Colon (tissue), 2 donors: ENCODE measurements around the gene KANK4.
"Not testable (repeated sequence)": the region's sequence is repeated elsewhere in the genome, so short reads cannot be mapped to it uniquely, and the experiment has no call there.

Experiments
- FAIRE-seq: peaks from 2 replicates; lab custom pipeline; 2012; peaks lifted over from hg19 to GRCh38; lab: Jason Lieb, UNC
- donor health status: control.
- donor health status: control.

The KANK4 gene

DNA sequence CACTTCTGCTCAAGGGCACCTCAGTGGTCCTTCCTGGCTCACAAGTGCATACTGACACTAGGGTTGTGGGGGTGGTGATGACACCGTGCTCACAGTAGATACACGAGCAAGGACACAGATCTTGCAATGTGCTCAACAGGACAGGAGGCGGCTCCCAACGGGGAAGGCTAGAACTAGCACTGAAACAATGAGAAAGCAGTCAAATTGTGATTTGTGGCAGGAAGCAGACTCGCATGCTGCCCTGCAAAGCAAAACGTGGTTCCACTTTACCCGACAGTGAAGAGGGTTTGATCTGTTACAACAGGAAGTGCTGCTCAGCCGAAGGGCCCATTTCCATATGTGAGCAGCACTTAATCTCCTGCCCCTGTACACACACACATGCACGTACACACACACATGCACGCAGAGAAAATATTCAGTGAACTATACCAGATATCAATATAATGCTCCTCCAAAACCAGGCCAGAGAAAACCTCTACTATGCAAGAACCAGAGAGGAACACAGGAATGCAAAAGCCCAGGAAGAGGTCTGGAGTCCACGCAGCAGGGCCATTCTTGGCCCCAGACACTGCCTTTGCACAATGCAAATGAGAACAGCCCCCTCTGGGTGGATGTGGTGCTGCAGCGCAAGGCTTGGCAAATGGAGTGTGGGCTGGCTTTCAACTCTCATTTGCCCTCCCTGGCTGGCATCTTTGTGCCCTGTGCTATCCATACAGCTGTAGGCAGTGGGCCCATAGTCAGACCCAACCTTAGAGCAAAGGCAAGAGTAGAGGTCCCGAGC is 47.1 kb downstream of the KANK4 start:
- FAIRE-seq, result no peak

DNA sequence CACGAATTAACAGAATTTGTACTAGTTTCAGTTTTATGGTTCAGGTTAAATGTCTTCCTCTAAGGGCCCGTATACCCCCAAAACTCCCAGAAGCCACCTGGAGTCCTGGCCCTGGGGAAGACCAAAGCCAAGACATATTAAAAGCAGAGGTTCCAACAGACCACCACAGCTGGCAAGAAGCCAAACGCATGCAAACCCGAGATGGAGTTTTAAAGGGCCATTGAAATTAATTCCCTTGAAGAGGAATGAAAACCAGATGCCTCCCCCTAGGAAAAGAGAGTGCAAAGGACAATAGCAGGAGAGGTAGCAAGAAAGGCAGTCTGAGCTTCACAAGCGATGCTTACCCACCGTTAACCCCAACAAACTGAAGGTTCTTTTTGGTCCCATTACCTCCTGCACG is 48.1 kb downstream of the KANK4 start:
- FAIRE-seq, result no peak

DNA sequence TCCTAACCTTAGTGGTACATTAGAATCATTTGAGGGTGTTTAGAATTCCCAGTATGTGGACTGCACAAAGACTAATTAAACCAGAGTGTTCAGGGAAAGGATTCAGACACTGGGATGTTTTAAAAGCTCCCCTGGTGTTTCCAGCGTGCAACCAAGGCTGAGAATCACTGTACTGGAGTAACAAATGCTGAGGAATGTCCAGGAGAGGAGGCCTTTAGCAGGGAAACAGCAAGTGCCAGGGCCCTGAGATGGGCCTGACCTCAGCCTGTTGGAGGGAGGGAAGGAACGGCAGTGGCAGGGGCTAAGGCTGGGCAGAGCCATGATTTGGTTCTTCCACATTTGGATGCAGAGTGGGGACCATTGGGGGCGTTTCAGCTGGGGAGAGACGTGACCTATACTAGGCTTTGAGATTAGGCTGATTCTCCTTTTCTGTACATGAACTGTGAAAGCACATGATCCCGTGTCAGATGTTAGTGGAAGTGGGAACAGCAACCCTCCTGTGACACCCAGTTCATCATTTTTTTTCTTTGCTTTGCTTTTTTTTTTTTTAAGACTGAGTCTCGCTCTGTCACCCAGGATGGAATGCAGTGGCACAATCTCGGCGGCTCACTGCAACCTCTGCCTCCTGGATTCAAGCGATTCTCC is 49.3 kb downstream of the KANK4 start:
- FAIRE-seq, result no peak

DNA sequence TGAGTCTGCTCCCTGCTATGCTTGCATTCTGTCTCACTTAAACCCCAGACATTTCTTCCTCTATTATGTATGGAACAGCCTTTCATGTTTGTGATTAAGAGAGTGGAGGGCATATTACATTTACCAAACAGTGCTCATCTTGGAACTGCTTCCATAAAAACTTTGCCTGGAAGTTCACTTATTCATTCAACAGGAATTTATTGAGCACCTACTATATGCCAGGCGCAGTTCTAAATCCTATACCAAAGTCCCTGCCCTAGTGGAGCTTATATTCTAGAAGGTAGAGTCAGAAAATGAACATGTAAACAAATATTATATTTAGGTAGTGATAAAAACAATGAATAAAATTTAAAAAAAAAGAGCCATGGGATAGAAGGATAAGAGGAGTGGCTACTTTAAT is 49.8 kb downstream of the KANK4 start:
- no peak for FAIRE-seq

DNA sequence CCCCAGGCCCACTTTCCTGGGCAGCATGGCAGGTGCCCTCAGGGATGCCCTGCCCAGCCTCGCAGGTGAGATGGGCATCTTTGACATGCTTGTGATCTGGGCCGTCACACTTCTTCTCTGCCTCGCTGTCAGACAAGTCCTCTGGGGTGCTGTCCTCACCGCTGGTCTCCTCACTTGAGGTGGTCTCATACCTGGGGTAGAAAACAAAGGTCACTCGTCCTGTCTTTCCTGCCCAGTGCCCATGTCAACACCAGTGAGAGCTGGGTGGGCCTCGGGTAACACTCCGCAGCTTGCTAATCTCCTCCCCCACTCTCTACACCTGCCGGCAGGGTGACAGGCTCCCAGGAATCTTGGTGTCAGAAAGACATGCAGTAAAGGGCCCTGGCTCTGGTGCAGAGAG is 50.9 kb downstream of the KANK4 start:
- FAIRE-seq, result no peak

DNA sequence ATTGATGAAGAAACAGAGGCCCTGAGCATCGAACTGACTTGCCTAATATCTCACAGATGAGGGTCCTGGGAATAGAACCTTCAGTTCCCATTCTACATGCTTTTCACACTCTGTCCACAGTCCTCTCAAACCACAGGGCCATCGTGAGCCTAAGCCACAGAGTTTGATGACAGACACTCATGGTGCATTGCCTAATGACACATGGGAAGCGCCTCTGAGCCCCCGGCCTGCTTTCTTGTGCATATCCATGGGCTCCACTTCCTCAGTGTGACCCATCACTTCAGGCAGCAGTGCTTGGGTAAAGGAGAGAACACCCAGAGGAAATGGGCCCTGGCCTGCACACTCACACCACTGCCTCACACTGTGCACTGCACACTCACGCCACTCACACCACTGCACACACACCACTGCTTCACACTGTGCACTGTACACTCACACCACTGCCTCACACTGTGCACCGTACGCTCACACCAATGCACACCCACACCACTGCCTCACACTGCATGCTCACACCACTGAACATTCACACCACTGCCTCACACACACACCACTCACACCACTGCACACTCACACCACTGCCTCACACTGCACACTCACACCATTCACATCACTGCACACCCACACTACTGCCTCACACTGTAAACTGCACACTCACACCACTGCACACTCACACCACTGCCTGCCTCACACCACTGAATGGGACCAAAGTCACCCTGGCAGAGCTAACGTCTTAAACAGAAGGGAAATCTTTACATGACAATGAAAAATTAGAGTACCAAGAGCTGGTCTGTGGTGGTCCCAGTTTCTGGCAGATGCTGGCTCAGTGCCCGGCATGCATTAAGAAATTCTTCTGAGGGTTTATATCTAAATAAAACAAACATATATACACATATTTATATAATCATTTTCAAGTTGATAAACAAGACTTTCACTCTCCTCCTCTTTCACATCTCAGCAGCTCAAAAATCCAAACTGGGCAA is 53.0 kb downstream of the KANK4 start:
- FAIRE-seq, result no peak

DNA sequence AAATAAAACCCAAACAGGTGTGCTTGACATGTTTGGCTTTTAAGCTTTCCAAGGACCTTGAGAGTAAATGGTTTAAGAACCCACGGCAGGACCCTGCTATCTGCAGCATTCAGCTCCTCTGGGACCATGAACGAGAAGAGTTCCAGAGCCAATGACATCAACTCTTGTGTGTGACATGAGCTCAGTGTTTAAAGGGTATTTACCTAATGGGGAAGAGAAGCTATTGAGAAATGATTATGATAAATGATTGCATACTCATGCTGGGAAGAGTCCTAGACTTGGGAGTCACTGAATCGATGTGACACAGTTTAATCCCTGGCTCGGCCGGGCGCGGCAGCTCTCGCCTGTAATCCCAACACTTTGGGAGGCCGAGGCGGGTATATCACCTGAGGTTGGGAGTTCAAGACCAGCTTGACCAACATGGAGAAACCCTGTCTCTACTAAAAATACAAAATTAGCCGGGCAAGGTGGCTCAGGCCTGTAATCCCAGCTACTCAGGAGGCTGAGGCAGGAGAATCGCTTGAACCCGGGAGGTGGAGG is 55.4 kb downstream of the KANK4 start:
- no peak for FAIRE-seq

DNA sequence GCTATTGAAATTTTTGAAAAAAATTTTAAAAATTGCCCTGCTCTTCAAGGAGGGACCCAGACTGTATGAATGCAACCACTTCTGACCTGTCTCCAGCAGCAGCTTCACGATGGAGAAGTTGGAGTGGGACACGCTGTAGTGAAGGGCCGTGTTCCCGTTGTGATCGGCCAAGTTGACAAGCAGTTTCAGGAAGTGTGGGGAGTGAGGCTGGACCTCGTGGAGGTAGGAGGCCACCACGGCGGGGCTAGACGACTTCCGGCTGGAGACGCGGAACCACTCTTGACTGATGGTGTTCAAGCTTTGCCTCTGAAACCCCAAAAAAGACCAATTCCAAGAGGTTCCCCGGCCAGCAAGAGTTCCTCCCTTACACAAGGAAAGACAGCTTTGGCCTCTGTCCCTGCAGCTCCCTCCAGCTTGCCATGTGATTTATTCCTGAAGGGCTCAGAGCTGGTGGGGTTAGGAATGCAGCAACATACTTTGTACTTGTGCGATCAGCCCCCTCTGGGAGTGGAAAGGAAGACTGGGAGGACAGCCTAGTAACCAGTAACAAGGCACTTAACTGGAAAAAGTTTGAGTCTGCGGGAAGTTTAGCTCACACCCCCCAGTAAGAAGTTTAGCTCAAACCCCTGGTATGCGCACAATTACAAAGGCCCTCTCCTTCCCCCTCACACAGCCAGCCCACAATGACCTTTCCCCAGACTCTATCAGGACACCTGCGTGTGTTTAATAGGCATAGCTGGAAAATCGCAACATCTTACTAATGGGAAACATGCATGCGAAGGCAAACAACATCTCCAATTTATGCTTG is 56.0 kb downstream of the KANK4 start:
- FAIRE-seq, result no peak

DNA sequence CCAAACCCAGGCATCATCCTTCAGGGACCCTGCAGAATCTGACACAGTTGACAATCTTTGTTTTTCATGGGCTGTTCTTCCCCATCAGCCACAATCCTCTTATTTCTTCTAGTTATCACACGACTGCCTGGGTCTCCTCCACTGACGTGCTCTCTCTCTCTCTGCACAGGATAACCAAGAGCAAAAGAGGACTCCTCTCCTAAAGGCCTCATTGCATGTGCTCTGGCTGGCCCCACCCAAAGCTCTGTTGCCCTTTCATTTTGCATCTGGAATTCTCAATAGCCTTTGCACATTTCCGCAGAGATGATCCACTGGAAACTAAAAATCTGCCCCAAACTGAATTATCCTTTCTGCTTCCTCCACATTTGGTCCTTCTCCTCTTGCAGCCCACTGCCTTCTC is 58.5 kb downstream of the KANK4 start:
- no peak for FAIRE-seq

DNA sequence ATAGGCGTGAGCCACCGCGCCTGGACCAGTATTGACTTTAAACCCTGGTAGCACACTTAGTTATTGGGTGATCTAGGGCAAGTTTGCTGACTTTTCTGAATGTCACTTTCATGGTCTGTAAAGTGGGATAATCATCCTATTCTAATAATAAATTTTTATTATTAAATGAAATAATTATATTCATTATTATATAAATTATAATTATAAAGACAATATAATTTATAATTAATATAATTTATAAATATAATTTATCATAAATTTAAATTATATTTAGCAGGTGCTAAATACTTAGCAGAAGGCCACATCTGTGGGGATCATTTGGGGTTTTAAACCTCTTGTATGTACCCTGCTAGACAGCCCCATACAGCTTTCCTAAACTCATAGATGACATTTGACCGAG is 59.7 kb downstream of the KANK4 start:
- FAIRE-seq, result no peak

DNA sequence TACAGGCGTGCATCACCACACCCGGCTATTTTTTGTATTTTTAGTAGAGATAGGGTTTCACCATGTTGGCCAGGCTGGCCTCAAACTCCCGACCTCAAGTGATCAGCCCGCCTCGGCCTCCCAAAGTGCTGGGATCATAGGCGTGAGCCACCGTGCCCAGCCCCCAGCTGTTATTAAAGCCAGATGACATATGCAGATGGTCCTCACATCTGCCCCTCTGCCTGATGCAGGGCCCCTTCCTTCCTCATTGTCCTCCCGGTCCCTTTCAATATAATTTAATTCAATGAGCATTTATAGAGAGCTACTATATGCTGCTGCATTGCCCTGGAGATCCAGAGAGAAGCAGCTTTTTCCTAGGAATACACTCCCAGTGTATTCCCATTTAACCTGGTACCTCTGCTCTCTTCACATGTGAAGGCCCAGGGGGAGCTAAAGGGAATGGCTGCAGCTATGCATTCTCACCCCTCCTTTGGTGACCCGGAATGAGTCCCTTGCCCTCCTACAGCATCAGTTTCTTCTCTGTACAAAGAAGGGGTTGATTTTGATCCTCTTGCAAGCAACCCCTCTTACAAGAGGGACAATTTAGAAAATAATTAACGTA is 69.0 kb downstream of the KANK4 start:
- no peak for FAIRE-seq

DNA sequence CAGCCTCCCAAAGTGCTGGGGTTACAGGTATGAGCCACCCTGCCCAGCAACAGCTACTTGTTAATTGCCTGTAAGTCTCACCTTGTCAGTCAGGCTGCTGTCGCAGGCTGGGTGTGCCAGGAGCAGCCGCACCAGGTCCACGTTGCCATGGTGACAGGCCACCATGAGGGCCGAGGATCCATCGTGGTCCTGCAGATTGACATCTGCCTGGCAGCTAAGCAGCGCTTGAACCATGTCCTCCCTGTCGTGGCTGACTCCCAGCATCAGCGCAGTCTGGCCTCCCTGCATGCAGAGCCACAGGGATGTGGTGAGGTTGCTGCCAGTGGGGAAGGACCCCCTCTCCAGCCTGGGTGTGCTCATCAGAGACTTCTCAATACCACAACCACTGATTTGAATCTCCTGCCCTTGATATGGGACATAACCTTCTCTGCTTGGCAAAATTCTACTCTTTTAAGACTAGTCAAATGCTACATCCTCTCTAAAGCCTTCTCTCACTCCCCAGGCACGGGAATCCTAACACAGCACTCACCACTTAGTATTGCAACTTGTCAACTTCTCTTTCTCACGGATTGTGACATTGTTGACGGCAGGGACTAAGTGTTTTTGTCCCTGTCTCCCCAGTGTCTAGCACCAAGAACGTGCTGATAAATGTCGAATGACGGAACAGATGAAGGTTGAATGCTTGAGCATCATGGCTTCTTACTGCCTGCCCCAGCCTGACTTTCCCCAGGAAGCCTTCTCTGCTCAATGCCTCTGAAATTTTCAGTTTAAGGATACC is 71.7 kb downstream of the KANK4 start:
- no peak for FAIRE-seq

DNA sequence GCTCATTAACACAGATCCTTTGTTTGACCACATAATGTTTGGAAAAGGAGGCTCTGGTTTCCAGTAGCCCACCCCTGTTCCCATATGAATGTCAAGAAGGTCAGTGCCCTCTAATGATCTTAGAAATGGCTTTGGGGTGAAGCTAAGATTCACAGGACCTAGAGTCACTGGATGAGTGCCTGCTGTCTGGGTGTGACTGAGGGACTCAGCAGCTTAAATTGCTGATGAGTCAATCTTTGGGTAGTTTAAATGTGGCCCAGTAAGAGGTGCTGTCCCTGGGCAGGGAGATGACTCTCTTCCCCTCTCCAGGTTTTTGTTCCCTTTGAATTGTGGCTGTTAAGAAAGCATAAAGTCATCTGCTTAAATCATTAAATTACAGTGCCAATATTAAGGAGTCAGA is 74.0 kb downstream of the KANK4 start:
- FAIRE-seq, result no peak

DNA sequence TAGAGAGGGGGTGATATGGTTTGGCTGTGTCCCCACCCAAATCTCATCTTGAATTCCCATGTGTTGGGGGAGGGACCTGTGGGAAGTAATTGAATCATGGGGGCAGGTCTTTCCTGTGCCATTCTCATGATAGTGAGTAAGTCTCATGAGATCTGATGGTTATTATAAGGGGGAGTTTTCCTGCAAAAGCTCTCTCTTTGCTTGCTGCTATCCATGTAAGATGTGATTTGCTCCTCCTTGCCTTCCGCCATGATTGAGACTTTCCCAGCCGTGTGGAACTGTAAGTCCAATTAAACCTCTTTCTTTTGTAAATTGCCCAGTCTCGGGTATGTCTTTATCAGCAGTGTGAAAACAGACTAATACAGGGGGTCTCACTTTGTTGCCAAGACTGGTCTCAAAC is 74.9 kb downstream of the KANK4 start:
- FAIRE-seq, result not testable (repeated sequence)

DNA sequence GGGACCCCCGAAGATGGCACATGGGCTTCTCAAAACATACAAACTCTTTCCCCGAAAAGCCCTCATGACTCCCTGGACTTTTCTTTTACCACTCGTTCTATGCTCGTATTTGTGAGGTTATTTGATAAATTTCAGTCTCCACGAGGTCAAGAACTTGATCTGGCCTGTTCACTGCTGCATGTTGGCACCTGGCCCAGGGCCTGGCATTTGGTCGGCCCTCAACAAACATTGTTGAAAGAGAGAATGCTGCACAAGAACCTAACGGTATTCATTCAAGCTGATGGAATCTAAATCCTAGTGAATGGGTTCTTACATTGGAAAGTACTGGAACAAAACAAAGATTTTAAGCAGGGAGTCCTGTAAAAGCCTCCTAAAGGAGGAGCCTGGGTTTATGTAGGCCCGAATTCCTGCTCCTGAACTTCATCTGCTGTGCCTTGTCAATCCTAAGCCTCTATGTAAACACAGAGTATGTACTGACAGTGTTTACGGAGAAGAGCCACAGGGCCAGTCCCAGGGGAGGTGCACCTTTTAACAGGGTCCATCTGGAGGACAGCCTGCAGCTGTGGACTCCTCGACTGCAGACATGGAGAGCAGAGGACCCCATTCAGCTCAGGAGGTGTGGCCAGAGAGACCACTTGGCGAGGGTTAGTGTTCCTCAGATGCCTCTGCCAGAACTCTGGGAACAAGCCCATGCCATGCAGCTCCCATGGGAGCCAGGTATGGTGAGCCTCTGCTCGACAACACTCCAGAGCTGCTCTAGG is 77.7 kb downstream of the KANK4 start:
- no peak for FAIRE-seq

DNA sequence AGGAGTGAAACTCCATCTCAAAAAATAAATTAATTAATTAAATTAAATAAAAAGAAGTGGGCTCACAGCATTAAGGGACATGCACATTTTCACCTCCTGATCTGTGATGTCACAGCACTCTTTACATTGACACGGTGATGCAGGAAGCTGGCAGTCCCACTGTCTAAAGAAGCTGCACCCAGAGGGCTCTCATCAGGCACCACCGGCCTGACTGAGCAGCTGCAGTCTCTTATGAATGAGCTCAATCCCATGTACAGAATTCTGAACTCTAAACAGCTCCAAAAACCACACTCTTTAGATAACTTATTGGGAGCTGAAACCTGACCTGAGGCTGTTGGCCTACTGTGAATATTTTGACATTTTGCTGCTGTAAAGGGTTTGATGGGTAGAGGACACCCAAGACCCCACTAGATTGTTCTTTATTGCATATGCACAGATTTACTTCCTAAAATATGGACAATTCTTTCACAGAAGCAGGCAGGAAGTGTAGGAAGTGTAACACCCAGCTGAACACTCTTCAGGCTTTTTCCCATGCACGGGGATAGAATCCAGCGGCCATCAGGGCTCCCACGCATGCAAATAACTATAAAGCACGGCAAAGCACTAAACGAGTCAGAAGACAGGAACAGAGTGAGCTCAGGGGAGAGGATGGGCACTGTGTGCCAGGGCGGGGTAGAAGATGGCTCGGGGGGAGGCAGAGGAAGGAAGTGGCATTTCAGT is 78.4 kb downstream of the KANK4 start:
- no peak for FAIRE-seq

DNA sequence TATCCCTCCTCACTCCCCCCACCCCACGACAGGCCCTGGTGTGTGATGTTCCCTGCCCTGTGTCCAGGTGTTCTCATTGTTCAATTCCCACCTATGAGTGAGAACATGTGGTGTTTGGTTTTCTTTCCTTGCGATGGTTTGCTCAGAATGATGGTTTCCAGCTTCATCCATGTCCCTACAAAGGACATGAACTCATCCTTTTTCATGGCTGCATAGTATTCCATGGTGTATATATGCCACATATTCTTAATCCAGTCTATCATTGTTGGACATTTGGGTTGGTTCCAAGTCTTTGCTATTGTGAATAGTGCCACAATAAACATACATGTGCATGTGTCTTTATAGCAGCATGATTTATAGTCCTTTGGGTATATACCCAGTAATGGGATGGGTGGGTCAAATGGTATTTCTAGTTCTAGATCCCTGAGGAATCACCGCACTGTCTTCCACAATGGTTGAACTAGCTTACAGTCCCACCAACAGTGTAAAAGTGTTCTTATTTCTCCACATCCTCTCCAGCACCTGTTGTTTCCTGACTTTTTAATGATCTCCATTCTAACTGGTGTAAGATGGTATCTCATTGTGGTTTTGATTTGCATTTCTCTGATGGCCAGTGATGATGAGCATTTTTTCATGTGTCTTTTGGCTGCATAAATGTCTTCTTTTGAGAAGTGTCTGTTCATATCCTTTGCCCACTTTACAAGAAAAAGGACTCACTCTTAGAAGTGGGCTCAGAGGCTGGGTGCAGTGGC is 79.4 kb downstream of the KANK4 start:
- not testable (repeated sequence) for FAIRE-seq

DNA sequence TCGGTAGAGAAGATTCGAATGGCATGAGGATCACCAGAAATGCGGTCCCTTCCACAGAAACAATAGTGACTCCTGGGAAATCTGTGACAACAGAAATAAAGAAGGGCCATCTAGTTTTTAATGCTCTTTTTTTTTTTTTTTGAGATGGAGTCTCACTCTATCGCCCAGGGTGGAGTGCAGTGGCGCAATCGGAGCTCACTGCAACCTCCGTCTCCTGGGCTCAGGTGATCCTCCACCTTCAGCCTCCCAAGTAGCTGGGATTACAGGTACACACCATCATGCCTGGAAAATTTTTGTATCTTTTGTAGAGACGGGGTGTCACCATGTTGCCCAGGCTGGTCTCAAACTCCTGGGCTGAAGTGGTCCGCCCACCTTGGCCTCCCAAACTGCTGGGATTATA is 80.7 kb downstream of the KANK4 start:
- FAIRE-seq, result no peak
